Astrocyte (in vitro differentiated cells and primary cell): Measurements from ENCODE around the gene HHIP.

Experiments used
- CTCF ChIP-seq: IDR thresholded peaks from 2 replicates; pipeline ENCODE4 v1.5.1; 2011; ENCODE audit warnings: low read depth, mild to moderate bottlenecking, inconsistent platforms, low read length, moderate library complexity; ENCODE audit not compliant: insufficient read depth
- EZH2 ChIP-seq: IDR thresholded peaks from 2 replicates; pipeline ENCODE4 v1.6.1; 2012; ENCODE audit warnings: mild to moderate bottlenecking, low read length, inconsistent platforms; ENCODE audit not compliant: insufficient read depth

DNA sequence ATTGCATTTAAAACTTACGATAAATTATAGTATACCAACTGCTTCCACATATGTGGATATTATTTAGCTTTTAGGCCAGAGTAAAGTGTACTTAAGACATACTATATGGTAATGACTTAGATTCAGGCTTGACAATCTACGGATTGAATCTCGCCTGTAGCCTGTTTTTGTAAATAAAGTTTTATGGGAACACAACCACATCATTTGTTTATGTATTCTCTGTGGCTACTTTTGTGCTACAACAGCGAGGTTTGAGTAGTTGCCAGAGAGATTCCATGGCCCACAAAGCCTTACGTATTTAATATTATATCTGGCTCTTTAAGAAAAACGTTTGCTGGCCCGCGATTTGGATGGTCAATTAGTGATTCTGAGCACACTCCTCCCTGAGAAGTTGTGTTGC is 37.6 kb downstream of the HHIP start:
- TF ChIP-seq CTCF (no peak), EZH2 (no peak)
